Psoas muscle (tissue), 8 donors: ENCODE results near the gene CMYA5. TPM values are rescaled to one million over a fixed set of nuclear protein-coding genes. Genes with fewer than 3 reads are reported as not detected.
A peak's percentile ranks its signal among the peaks of the same experiment; 100 is the strongest.

Source experiments
- ATAC-seq, 4 donors: fragments of 200-7000 bp; cut with Tn5 transposase; one replicate each; pipeline ENCODE4 v1.9.1; 2020; ENCODE audit warnings: moderate library complexity in 3 of 4, mild to moderate bottlenecking in 2 of 4
- DNase-seq, 2 donors: peaks; one replicate each; pipeline ENCODE4 v3.0.0-alpha.2; 2020
- H3K27ac ChIP-seq: fragments of 200-600 bp; one replicate; pipeline ENCODE4 v1.8.0; 2022
- H3K27me3 ChIP-seq, 3 donors: fragments of 200-600 bp in 1 of 3; one replicate each; pipeline versions ENCODE4 v1.6.1 to v1.8.0; 2013 to 2022; ENCODE audit warnings: low read length in 2 of 3, mild to moderate bottlenecking in 2 of 3, moderate library complexity in 1 of 3; ENCODE audit not compliant: insufficient read depth in 3 of 3
- H3K36me3 ChIP-seq, 2 donors: fragments of 200-600 bp in 1 of 2; one replicate each; pipeline versions ENCODE4 v1.6.1 to v1.8.0; 2013 to 2022; ENCODE audit warnings: low read depth in 1 of 2, mild to moderate bottlenecking in 1 of 2, moderate library complexity in 1 of 2; ENCODE audit not compliant: insufficient read depth in 1 of 2
- H3K4me1 ChIP-seq: fragments of 200-600 bp; one replicate; pipeline ENCODE4 v1.8.0; 2022
- H3K4me3 ChIP-seq: fragments of 200-600 bp; one replicate; pipeline ENCODE4 v1.8.0; 2022; ENCODE audit warnings: mild to moderate bottlenecking
- H3K9me3 ChIP-seq: fragments of 200-600 bp; one replicate; pipeline ENCODE4 v1.8.0; 2022
- CTCF ChIP-seq: fragments of 200-600 bp; IDR thresholded peaks from one replicate; pipeline ENCODE4 v1.8.0; 2022; ENCODE audit warnings: antibody characterized with exemption
- WGBS, 3 donors: extraction: QIAGEN DNeasy Blood & Tissue Kit; methylation state at CpG; one replicate each; pipeline versions ENCODE4 v1.1.6 to v1.1.7; 2013; 5-methylcytosine and 5-hydroxymethylcytosine counted together
- intact Hi-C, 2 donors: fragments of 100-400 bp; cut with DNase I; formaldehyde crosslinking; loops; one replicate each; pipeline versions ENCODE4 v1.11.0 to v1.14.2; 2022
- polyA plus RNA-seq, 3 donors: library from polyadenylated mRNA; stranded (reverse); fragments of 200-250 nt; gene quantifications; one replicate each; pipeline ENCODE4 v1.2.3, GENCODE V29; 2013
- total RNA-seq, 4 donors: library from RNA; stranded (reverse); fragmentation: NEBNext Ultra II Directional in 2 of 4; extraction: Animal tissue kit (Norgen Biotek cat#: 25700) in 2 of 4; gene quantifications; one replicate each; pipeline versions ENCODE4 v1.2.1 to v1.2.4, GENCODE V29; 2021 to 2023
- donor health status: healthy with polysubstance abuse.
- donor health status: DM: no; HTN: no; CAD: no; lungs with moderate emphysema.
- donor health status: Bipolar disorder and iron deficiency.
- donor health status: healthy.
- donor health status: DM: yes; HTN: yes; CAD: no.
- donor health status: DM: no; HTN: no; CAD: no.
- donor health status: DM: no; HTN: no; CAD: no.
- donor health status: DM: yes; HTN: yes; CAD: no.

CMYA5 gene
- total and polyA plus RNA-seq, 7 donors: 290 to 1,472 (median 1,216) TPM

GRCh38 chr5:79736528-79737514, 47.2 kb downstream of the CMYA5 start:
- Histone ChIP-seq H3K36me3 (peaks cover 0 to 90% of the 10 kb centered on the region in 2 donors), H3K27me3 (no peaks in the 10 kb centered on the region), H3K4me1 (peaks cover 11% of the 10 kb centered on the region), H3K9me3 (no peaks in the 10 kb centered on the region), H3K27ac (peak overlapping the region; percentile 43), H3K4me3 (no peak overlapping the region)
- 85 to 89% (median 88%) methylated on average over 14 of the region's 14 CpGs for WGBS, 3 donors
- no peak for ATAC-seq
- TF ChIP-seq CTCF: no peak
- intact Hi-C loops: no loop called here
- DNase-seq: no peak

- no peak for TF ChIP-seq CTCF
- DNase-seq: no peak
These were observed 48.7 kb downstream of the CMYA5 start for GRCh38 chr5:79738349-79738748.

GRCh38 chr5:79742549-79743136, 53.0 kb downstream of the CMYA5 start:
- Histone ChIP-seq H3K36me3 (peaks cover 3 to 93% of the 10 kb centered on the region in 2 donors), H3K27me3 (no peaks in the 10 kb centered on the region), H3K27ac (peak overlapping the region; percentile 19), H3K4me3 (no peak overlapping the region), H3K9me3 (no peaks in the 10 kb centered on the region), H3K4me1 (no peaks in the 10 kb centered on the region)
- TF ChIP-seq CTCF: no peak
- intact Hi-C loops: loop anchor here in 1 of 2 donors (10.0 kb wide), 1 partner anchor 242 kb away; no protein-coding TSS in a partner anchor
- ATAC-seq (no peak), DNase-seq (no peak)
- WGBS, 3 donors: 88 to 94% (median 88%) methylated on average over 3 of the region's 3 CpGs

More at GRCh38 chr5:79738349-79738748, 48.7 kb downstream of the CMYA5 start:
- no peaks in the 10 kb centered on the region for H3K9me3 ChIP-seq
- H3K4me3 ChIP-seq: no peak overlapping the region
- intact Hi-C loops: no loop called here
- H3K36me3 ChIP-seq: peaks cover 3 to 88% of the 10 kb centered on the region in 2 donors
- no peaks in the 10 kb centered on the region for H3K27me3 ChIP-seq
- 80 to 88% (median 81%) methylated on average over 5 of the region's 5 CpGs for WGBS, 3 donors
- H3K4me1 ChIP-seq: peaks cover 11% of the 10 kb centered on the region
- ATAC-seq: peak in 3 of 4 donors; percentile 26 to 57 (median 47)
- H3K27ac ChIP-seq: no peak overlapping the region

GRCh38 chr5:79743846-79744605, 54.4 kb downstream of the CMYA5 start:
- TF ChIP-seq CTCF: no peak
- H3K27ac ChIP-seq: no peak overlapping the region
- intact Hi-C loops: loop anchor here in 1 of 2 donors (10.0 kb wide), 1 partner anchor 241 kb away; no protein-coding TSS in a partner anchor

More at GRCh38 chr5:79743846-79744605, 54.4 kb downstream of the CMYA5 start:
- Histone ChIP-seq H3K4me1 (no peaks in the 10 kb centered on the region), H3K9me3 (no peaks in the 10 kb centered on the region), H3K4me3 (no peak overlapping the region), H3K27me3 (no peaks in the 10 kb centered on the region), H3K36me3 (peaks cover 3 to 93% of the 10 kb centered on the region in 2 donors)
- WGBS, 3 donors: 77 to 78% (median 77%) methylated on average over 7 of the region's 7 CpGs
- DNase-seq (no peak), ATAC-seq (peak; percentile 63 to 90 (median 84))
